Measurements from ENCODE around the gene LEMD3. TPM values are rescaled to one million over a fixed set of nuclear protein-coding genes. Genes with fewer than 3 reads are reported as not detected.
A peak's percentile ranks its signal among the peaks of the same experiment; 100 is the strongest.

LEMD3 gene
- polyA plus RNA-seq, 1 of the 3 experiments (the other 2 are of a cell fraction), result 4.4 TPM

GRCh38 chr12:65156366-65156841 lies 13.0 kb upstream of the LEMD3 start:
- Histone ChIP-seq H3K9me2 (no peaks in the 10 kb centered on the region), H3F3A (replicated peaks; ENCODE audit: insufficient read depth) (no peaks in the 10 kb centered on the region), H3K27me3 (ENCODE audit: insufficient read depth) (peaks cover 22% of the 10 kb centered on the region), H3K4me3 (ENCODE audit: low read depth in 2 of 2, low read length in 1 of 2) (no peak overlapping the region), H3K79me2 (ENCODE audit: insufficient read depth) (no peaks in the 10 kb centered on the region), H4K20me1 (ENCODE audit: insufficient read depth) (no peaks in the 10 kb centered on the region), H3K4me2 (no peak overlapping the region), H3K36me3 (replicated peaks in 1 of 2; ENCODE audit: control insufficient read depth in 1 of 2, insufficient read depth in 2 of 2, low read length in 1 of 2) (no peaks in the 10 kb centered on the region), H3K4me1 (ENCODE audit: control insufficient read depth in 1 of 2, insufficient read depth in 2 of 2, low read depth in 1 of 2, low read length in 1 of 2) (no peaks in the 10 kb centered on the region), H2AFZ (ENCODE audit: low read depth) (peak overlapping the region; percentile 52; the same call in 1 of the 2 replicates), H3K9ac (no peak overlapping the region), H3K9me3 (no peaks in the 10 kb centered on the region; the same call in 1 of the 2 replicates), H3K27ac (ENCODE audit: low read depth in 2 of 2, low read length in 1 of 2) (no peak overlapping the region)
- ChIA-PET POLR2A (no interaction called here), CTCF (no interaction called here)
- no peak for DNase-seq
- 27% methylated on average over 2 of the region's 2 CpGs for WGBS (ENCODE audit: low lambda C conversion rate)
- TF ChIP-seq GABPA (IDR thresholded peaks at IDR 0.05; ENCODE audit: low read depth) (no peak), POLR2AphosphoS5 (IDR thresholded peaks at IDR 0.05; ENCODE audit: low read depth, low read length) (no peak), USF1 (IDR thresholded peaks at IDR 0.05; ENCODE audit: borderline replicate concordance, low read depth) (no peak), MXI1 (IDR thresholded peaks at IDR 0.05; ENCODE audit: low read depth, low read length) (no peak), RXRA (IDR thresholded peaks at IDR 0.05; ENCODE audit: borderline replicate concordance, low read depth) (no peak), EZH2phosphoT487 (IDR thresholded peaks at IDR 0.05; ENCODE audit: borderline replicate concordance, low read depth) (no peak), FOXJ3 (CRISPR knock-in tag; IDR thresholded peaks at IDR 0.05) (no peak), TEAD4 (IDR thresholded peaks at IDR 0.05; ENCODE audit: borderline replicate concordance, insufficient read depth) (no peak), CTCF (IDR thresholded peaks at IDR 0.05) (no peak), TCF12 (IDR thresholded peaks at IDR 0.05) (no peak), FOXM1 (IDR thresholded peaks at IDR 0.05; ENCODE audit: low read depth) (no peak)

GRCh38 chr12:65157091-65157490 lies 12.3 kb upstream of the LEMD3 start:
- Histone ChIP-seq H3K4me1 (ENCODE audit: control insufficient read depth in 1 of 2, insufficient read depth in 2 of 2, low read depth in 1 of 2, low read length in 1 of 2) (no peaks in the 10 kb centered on the region), H3K9ac (no peak overlapping the region), H3K27ac (ENCODE audit: low read depth in 2 of 2, low read length in 1 of 2) (no peak overlapping the region), H3K36me3 (replicated peaks in 1 of 2; ENCODE audit: control insufficient read depth in 1 of 2, insufficient read depth in 2 of 2, low read length in 1 of 2) (no peaks in the 10 kb centered on the region), H3K4me3 (ENCODE audit: low read depth in 2 of 2, low read length in 1 of 2) (no peak overlapping the region), H3K4me2 (no peak overlapping the region), H3F3A (replicated peaks; ENCODE audit: insufficient read depth) (no peaks in the 10 kb centered on the region), H3K9me2 (no peaks in the 10 kb centered on the region), H3K9me3 (no peaks in the 10 kb centered on the region; the same call in 1 of the 2 replicates), H4K20me1 (ENCODE audit: insufficient read depth) (no peaks in the 10 kb centered on the region), H2AFZ (ENCODE audit: low read depth) (no peak overlapping the region), H3K79me2 (ENCODE audit: insufficient read depth) (no peaks in the 10 kb centered on the region), H3K27me3 (ENCODE audit: insufficient read depth) (peaks cover 22% of the 10 kb centered on the region)
- 37% methylated on average over 4 of the region's 4 CpGs for WGBS (ENCODE audit: low lambda C conversion rate)
- DNase-seq, result no peak
- ChIA-PET CTCF (interaction anchor here (0.6 to 1.3 kb wide), 3 partner anchors 12 to 1916 kb away, joined by 3 read pairs; no protein-coding TSS in a partner anchor), POLR2A (no interaction called here)
- no peak for TF ChIP-seq FOSL2 (IDR thresholded peaks at IDR 0.05; ENCODE audit: borderline replicate concordance, low read depth)
- no peak for TF ChIP-seq MXI1 (IDR thresholded peaks at IDR 0.05; ENCODE audit: low read depth, low read length)
- no peak for TF ChIP-seq PBX3 (IDR thresholded peaks at IDR 0.05)
- no peak for TF ChIP-seq EP300 (IDR thresholded peaks at IDR 0.05; ENCODE audit: borderline replicate concordance in 1 of 2, low read depth in 1 of 2, low read length in 1 of 2)
- no peak for TF ChIP-seq RCOR1 (IDR thresholded peaks at IDR 0.05; ENCODE audit: low read length)
- no peak for TF ChIP-seq USF1 (IDR thresholded peaks at IDR 0.05; ENCODE audit: borderline replicate concordance, low read depth)
- TF ChIP-seq RFX5 (IDR thresholded peaks at IDR 0.05; ENCODE audit: low read length), result no peak
- no peak for TF ChIP-seq EZH2phosphoT487 (IDR thresholded peaks at IDR 0.05; ENCODE audit: borderline replicate concordance, low read depth)
- TF ChIP-seq NFIC (IDR thresholded peaks at IDR 0.05; ENCODE audit: borderline replicate concordance), result no peak
- no peak for TF ChIP-seq CHD2 (IDR thresholded peaks at IDR 0.05; ENCODE audit: low read length, partially characterized antibody)
- TF ChIP-seq FOXJ3 (CRISPR knock-in tag; IDR thresholded peaks at IDR 0.05), result no peak
- no peak for TF ChIP-seq SMC3 (IDR thresholded peaks at IDR 0.05; ENCODE audit: low read depth, low read length)
- TF ChIP-seq USF2 (IDR thresholded peaks at IDR 0.05; ENCODE audit: borderline replicate concordance, low read depth, low read length), result no peak

All from SK-N-SH (cell line).